ENCODE measurements around the gene HLA-G.

Gene HLA-G

GRCh38 chr6:29825848-29826247, 1.8 kb upstream of the HLA-G start:
- ChIA-PET CTCF (interaction anchor here (0.6 to 0.9 kb wide), 3 partner anchors 88 to 405 kb away, joined by 3 read pairs; no protein-coding TSS in a partner anchor), POLR2A (no interaction called here)
- DNase-seq (ENCODE audit: extremely low spot score), result no peak
- TF ChIP-seq SUZ12 (IDR thresholded peaks at IDR 0.05), result no peak
- no peak for TF ChIP-seq L3MBTL2 (conservative IDR thresholded peaks at IDR 0.05)
- no peak for TF ChIP-seq HDGF (IDR thresholded peaks at IDR 0.05; ENCODE audit: borderline replicate concordance)
- no peak for TF ChIP-seq SP1 (IDR thresholded peaks at IDR 0.05)
- TF ChIP-seq TARDBP (IDR thresholded peaks at IDR 0.05), result no peak
- TF ChIP-seq NFRKB (IDR thresholded peaks at IDR 0.05), result no peak
- no peak for TF ChIP-seq FOXM1 (IDR thresholded peaks at IDR 0.05; ENCODE audit: borderline replicate concordance)
- no peak for TF ChIP-seq PKNOX1 (IDR thresholded peaks at IDR 0.05)

- no peak for DNase-seq (ENCODE audit: extremely low spot score)
- TF ChIP-seq BHLHE40 (IDR thresholded peaks at IDR 0.05; ENCODE audit: borderline replicate concordance), result no peak
- no peak for TF ChIP-seq LEF1 (IDR thresholded peaks at IDR 0.05; ENCODE audit: borderline replicate concordance)
- TF ChIP-seq FOXK2 (IDR thresholded peaks at IDR 0.05), result no peak
- TF ChIP-seq HDGF (IDR thresholded peaks at IDR 0.05; ENCODE audit: borderline replicate concordance), result no peak
- no peak for TF ChIP-seq FOXM1 (IDR thresholded peaks at IDR 0.05; ENCODE audit: borderline replicate concordance)
- no peak for TF ChIP-seq SP1 (IDR thresholded peaks at IDR 0.05)
- TF ChIP-seq FOXA1 (IDR thresholded peaks at IDR 0.05), result no peak
- no peak for TF ChIP-seq NFRKB (IDR thresholded peaks at IDR 0.05)
- TF ChIP-seq ELF4 (IDR thresholded peaks at IDR 0.05), result no peak
- no peak for TF ChIP-seq SUZ12 (IDR thresholded peaks at IDR 0.05)
- no peak for TF ChIP-seq TARDBP (IDR thresholded peaks at IDR 0.05)
- TF ChIP-seq ZNF384 (IDR thresholded peaks at IDR 0.05), result no peak
- CTCF ChIA-PET, result interaction anchor here (0.6 to 0.7 kb wide), 3 partner anchors 118 to 405 kb away, joined by 3 read pairs; no protein-coding TSS in a partner anchor
- POLR2A ChIA-PET, result no interaction called here
Observed at GRCh38 chr6:29826271-29826670, 1.4 kb upstream of the HLA-G start.

- ChIA-PET CTCF (no interaction called here), POLR2A (no interaction called here)
- TF ChIP-seq SUZ12 (IDR thresholded peaks at IDR 0.05), result no peak
- no peak for TF ChIP-seq FOXM1 (IDR thresholded peaks at IDR 0.05; ENCODE audit: borderline replicate concordance)
- no peak for TF ChIP-seq FOXA1 (IDR thresholded peaks at IDR 0.05)
- TF ChIP-seq PKNOX1 (IDR thresholded peaks at IDR 0.05), result no peak
- no peak for TF ChIP-seq LEF1 (IDR thresholded peaks at IDR 0.05; ENCODE audit: borderline replicate concordance)
- no peak for TF ChIP-seq SP1 (IDR thresholded peaks at IDR 0.05)
- TF ChIP-seq NFRKB (IDR thresholded peaks at IDR 0.05), result no peak
- no peak for TF ChIP-seq CTBP1 (IDR thresholded peaks at IDR 0.05; ENCODE audit: borderline replicate concordance)
- TF ChIP-seq ZNF384 (IDR thresholded peaks at IDR 0.05), result no peak
- TF ChIP-seq L3MBTL2 (conservative IDR thresholded peaks at IDR 0.05), result no peak
- DNase-seq (ENCODE audit: extremely low spot score), result no peak
Observed at GRCh38 chr6:29828471-29828797, 809 bp downstream of the HLA-G start.

GRCh38 chr6:29829766-29830165, 2.1 kb downstream of the HLA-G start:
- ChIA-PET CTCF (no interaction called here), POLR2A (no interaction called here)
- no peak for DNase-seq (ENCODE audit: extremely low spot score)
- TF ChIP-seq BHLHE40 (IDR thresholded peaks at IDR 0.05; ENCODE audit: borderline replicate concordance) (no peak), ELF4 (IDR thresholded peaks at IDR 0.05) (no peak), NFRKB (IDR thresholded peaks at IDR 0.05) (no peak), ARNT (IDR thresholded peaks at IDR 0.05) (no peak), ZNF384 (IDR thresholded peaks at IDR 0.05) (no peak), FOXM1 (IDR thresholded peaks at IDR 0.05; ENCODE audit: borderline replicate concordance) (no peak), CTBP1 (IDR thresholded peaks at IDR 0.05; ENCODE audit: borderline replicate concordance) (no peak), HDGF (IDR thresholded peaks at IDR 0.05; ENCODE audit: borderline replicate concordance) (no peak), LEF1 (IDR thresholded peaks at IDR 0.05; ENCODE audit: borderline replicate concordance) (no peak), SP1 (IDR thresholded peaks at IDR 0.05) (no peak), PKNOX1 (IDR thresholded peaks at IDR 0.05) (no peak), TARDBP (IDR thresholded peaks at IDR 0.05) (no peak), FOXK2 (IDR thresholded peaks at IDR 0.05) (no peak)

GRCh38 chr6:29830409-29830808, 2.8 kb downstream of the HLA-G start:
- no peak for TF ChIP-seq LEF1 (IDR thresholded peaks at IDR 0.05; ENCODE audit: borderline replicate concordance)
- TF ChIP-seq SP1 (IDR thresholded peaks at IDR 0.05), result no peak
- no peak for TF ChIP-seq ARNT (IDR thresholded peaks at IDR 0.05)
- TF ChIP-seq L3MBTL2 (conservative IDR thresholded peaks at IDR 0.05), result no peak
- TF ChIP-seq CTBP1 (IDR thresholded peaks at IDR 0.05; ENCODE audit: borderline replicate concordance), result no peak
- TF ChIP-seq ZNF384 (IDR thresholded peaks at IDR 0.05), result no peak
- no peak for TF ChIP-seq HDGF (IDR thresholded peaks at IDR 0.05; ENCODE audit: borderline replicate concordance)
- no peak for TF ChIP-seq NFRKB (IDR thresholded peaks at IDR 0.05)
- no peak for TF ChIP-seq FOXA1 (IDR thresholded peaks at IDR 0.05)
- no peak for TF ChIP-seq ELF4 (IDR thresholded peaks at IDR 0.05)
- no peak for TF ChIP-seq FOXK2 (IDR thresholded peaks at IDR 0.05)
- CTCF ChIA-PET, result no interaction called here
- POLR2A ChIA-PET, result no interaction called here
- no peak for DNase-seq (ENCODE audit: extremely low spot score)

GRCh38 chr6:29831776-29832175, 4.2 kb downstream of the HLA-G start:
- no peak for DNase-seq (ENCODE audit: extremely low spot score)
- TF ChIP-seq ZNF384 (IDR thresholded peaks at IDR 0.05) (no peak), NFRKB (IDR thresholded peaks at IDR 0.05) (no peak), BHLHE40 (IDR thresholded peaks at IDR 0.05; ENCODE audit: borderline replicate concordance) (no peak), FOXA1 (IDR thresholded peaks at IDR 0.05) (no peak), SP1 (IDR thresholded peaks at IDR 0.05) (no peak), PKNOX1 (IDR thresholded peaks at IDR 0.05) (no peak), LEF1 (IDR thresholded peaks at IDR 0.05; ENCODE audit: borderline replicate concordance) (no peak), L3MBTL2 (conservative IDR thresholded peaks at IDR 0.05) (no peak), TARDBP (IDR thresholded peaks at IDR 0.05) (no peak)
- POLR2A ChIA-PET, result no interaction called here
- CTCF ChIA-PET, result interaction anchor here (0.7 to 1.4 kb wide), 2 partner anchors 82 to 94 kb away, joined by 3 to 4 read pairs; no protein-coding TSS in a partner anchor

All from HEK293T (cell line).